OCI-M2 (cell line): ENCODE results near the gene GBP2.

Experiments
- DNase-seq: peaks from one replicate; lab custom pipeline; 2025; ENCODE audit not compliant: unreplicated experiment; lab: John Stamatoyannopoulos, UW

The GBP2 gene

GRCh38 chr1:89068291-89068690 is 57.6 kb downstream of the GBP2 start:
- no peak for DNase-seq

- no peak for DNase-seq
These were observed 60.6 kb downstream of the GBP2 start, which contains the start of gene GBP1 for GRCh38 chr1:89065079-89065868. GBP1 (minus strand) TSS chr1:89065208; CDS start chr1:89063234, 1,974 bp downstream.

- DNase-seq, result no peak
These were observed 61.3 kb downstream of the GBP2 start for GRCh38 chr1:89064632-89065031.

- no peak for DNase-seq
These were observed 62.8 kb downstream of the GBP2 start for GRCh38 chr1:89063094-89063493.

- no peak for DNase-seq
These were observed 65.8 kb downstream of the GBP2 start for GRCh38 chr1:89060091-89060490.
